ES-I3 (cell line): Measurements from ENCODE around the gene TSC22D1.

Experiments
- H3K36me3 ChIP-seq: 2 replicates; pipeline ENCODE4 v1.6.1; 2013; ENCODE audit warnings: mild to moderate bottlenecking, low read length, control low read depth, moderate library complexity; ENCODE audit not compliant: insufficient read depth
- H3K4me1 ChIP-seq: 2 replicates; pipeline ENCODE4 v1.6.1; 2013; ENCODE audit warnings: mild to moderate bottlenecking, control low read depth, low read length; ENCODE audit not compliant: insufficient read depth
- H3K9ac ChIP-seq: 2 replicates; pipeline ENCODE4 v1.6.1; 2013; ENCODE audit warnings: low read depth, mild to moderate bottlenecking, low read length, moderate library complexity
- H3K9me3 ChIP-seq: 2 replicates; pipeline ENCODE4 v1.6.1; 2013; ENCODE audit warnings: mild to moderate bottlenecking, low read length, moderate library complexity; ENCODE audit not compliant: control insufficient read depth, insufficient read depth

TSC22D1 gene

DNA sequence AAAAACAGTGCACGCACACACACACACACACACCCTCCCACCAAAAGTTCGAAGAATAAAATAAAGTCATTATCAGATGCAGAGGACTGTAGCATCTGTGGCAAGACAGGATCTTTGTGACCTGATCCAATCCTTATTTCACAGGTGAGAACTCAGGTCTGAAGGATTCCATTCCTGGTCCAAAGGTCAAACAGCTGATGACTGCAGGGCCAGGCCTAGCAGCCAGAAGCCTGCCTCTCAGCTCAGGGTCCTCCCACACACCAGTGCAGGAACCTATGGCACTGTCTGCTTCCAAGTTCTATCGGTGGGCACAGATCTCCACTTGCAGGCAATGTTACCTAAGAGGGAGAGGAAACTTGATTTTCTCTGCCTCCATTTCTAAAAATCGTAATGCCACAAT is 145.0 kb downstream of the TSC22D1 start:
- H3K4me1 ChIP-seq, result peaks cover 5% of the 10 kb centered on the region
- peaks cover 14% of the 10 kb centered on the region for H3K36me3 ChIP-seq
- no peak overlapping the region for H3K9ac ChIP-seq
- H3K9me3 ChIP-seq, result no peaks in the 10 kb centered on the region

DNA sequence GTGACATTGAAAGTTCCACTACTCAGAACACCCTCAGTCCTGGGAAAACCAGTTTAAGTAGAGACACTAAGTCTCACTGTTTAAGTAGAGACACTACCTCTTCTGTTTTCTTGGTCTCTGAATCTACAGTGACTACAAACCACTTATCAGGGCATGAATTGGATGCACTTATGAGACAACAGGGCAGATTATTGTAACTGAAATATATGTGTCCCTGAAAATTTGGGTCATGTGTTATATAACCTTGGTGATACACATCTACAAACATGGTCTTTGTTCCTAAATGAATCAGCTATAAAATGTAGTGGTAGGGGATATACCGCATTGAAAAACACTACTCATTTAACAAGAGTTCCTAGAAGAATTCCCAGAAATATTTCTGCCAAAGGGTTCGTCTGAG is 146.8 kb downstream of the TSC22D1 start:
- Histone ChIP-seq H3K9ac (no peak overlapping the region), H3K9me3 (no peaks in the 10 kb centered on the region), H3K36me3 (peaks cover 10% of the 10 kb centered on the region), H3K4me1 (no peaks in the 10 kb centered on the region)

- Histone ChIP-seq H3K4me1 (no peaks in the 10 kb centered on the region), H3K9me3 (no peaks in the 10 kb centered on the region), H3K36me3 (no peaks in the 10 kb centered on the region; the same call in 1 of the 2 replicates), H3K9ac (no peak overlapping the region)
Measured at GRCh38 chr13:44426461-44426860, 149.7 kb downstream of the TSC22D1 start.

DNA sequence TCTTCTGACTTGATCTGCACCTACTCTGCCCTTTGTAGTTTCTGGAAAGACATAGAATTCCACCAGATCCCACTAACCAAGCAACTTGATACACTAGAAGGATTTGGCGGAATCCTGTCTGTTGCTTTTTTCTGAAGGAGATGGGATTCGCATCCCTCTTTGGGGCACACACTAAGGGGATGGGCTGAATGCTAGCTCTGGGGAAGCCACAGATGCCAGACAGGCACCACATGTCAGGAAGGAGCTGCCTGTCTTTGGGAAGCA is 150.4 kb downstream of the TSC22D1 start:
- H3K36me3 ChIP-seq, result no peaks in the 10 kb centered on the region; the same call in 1 of the 2 replicates
- H3K9ac ChIP-seq, result no peak overlapping the region
- H3K9me3 ChIP-seq, result no peaks in the 10 kb centered on the region
- no peaks in the 10 kb centered on the region for H3K4me1 ChIP-seq

- H3K36me3 ChIP-seq, result no peaks in the 10 kb centered on the region; the same call in 1 of the 2 replicates
- H3K4me1 ChIP-seq, result no peaks in the 10 kb centered on the region
- H3K9ac ChIP-seq, result no peak overlapping the region
- no peaks in the 10 kb centered on the region for H3K9me3 ChIP-seq
Measured at GRCh38 chr13:44425041-44425814, 150.9 kb downstream of the TSC22D1 start.

GRCh38 chr13:44423824-44424223 is 152.3 kb downstream of the TSC22D1 start:
- Histone ChIP-seq H3K9me3 (no peaks in the 10 kb centered on the region), H3K9ac (no peak overlapping the region), H3K4me1 (no peaks in the 10 kb centered on the region), H3K36me3 (no peaks in the 10 kb centered on the region; the same call in 1 of the 2 replicates)

DNA sequence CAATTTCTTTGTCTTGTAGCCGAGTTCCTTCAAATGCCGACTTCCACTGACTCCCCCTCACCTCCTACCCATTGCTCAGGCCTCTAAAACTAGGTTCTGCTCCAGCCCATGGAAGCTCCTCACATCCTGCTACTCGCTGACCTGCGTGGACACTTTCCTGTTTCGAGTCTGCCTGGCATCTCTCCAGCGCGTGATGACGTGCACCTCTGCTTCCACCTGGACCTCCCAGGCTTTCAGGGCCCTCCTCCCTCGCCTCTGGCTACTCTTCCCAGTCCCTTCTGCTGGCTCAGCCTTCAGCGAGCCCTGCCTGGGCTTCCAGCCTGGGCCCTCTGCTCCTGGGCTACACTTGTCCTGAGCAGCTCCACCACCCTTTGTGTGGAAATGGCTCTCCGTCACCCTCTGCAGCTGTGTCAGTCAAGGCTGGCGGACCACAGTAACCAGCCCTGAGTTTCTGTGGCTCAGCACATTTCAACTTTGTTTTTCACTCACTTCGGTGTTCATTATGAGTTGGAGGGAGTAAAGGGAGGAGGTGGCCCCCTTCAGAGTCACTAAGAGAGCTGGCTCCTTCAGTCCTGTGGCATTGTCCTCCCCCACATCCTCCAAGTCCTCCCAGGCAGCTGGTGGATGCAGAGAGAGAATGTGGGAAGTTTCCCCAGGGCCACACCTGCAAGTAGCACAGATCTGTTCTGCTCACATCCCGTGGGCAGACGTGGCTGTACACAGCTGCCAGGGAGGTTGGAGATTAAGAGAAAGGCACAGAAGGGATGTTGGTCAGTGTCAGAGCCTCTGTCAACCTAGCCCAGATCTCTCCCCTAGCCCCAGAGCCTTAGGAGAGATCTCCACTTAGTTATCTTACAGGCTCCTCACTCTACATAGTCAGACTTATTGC is 153.1 kb downstream of the TSC22D1 start:
- Histone ChIP-seq H3K4me1 (peaks cover under 1% of the 10 kb centered on the region; the same call in 1 of the 2 replicates), H3K9me3 (no peaks in the 10 kb centered on the region), H3K36me3 (no peaks in the 10 kb centered on the region; the same call in 1 of the 2 replicates), H3K9ac (no peak overlapping the region)

DNA sequence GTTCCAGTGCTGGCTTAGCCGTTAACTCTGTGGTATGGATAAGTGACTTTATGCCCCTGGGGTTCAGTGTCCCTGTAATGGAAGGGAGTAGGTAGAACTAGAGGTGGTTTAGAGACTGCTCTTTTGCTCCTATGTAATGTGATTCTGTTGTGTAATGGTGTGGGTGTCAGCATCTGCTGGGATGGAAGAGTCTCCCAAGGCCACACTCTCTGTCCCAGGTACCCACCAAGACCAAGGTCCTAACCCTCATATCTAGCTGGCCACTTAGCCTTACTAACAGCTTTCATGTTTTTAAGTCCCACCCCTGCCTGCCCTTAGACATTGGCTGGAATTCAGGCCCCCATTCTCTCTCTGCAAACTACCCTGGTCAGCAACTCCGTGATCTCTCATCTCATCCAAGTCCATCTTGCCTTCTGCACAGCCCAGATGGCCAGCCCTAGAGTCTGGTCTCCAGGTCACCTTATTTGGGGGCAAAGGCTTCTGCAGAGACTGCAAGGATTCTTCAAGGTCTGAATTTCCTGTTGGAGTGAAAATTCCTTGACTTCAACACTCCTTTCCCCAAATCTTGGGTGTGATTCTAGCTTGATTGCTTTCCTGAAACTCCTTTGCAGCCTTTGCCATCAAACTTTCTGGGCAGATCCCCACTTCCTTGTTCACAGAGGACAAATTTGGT is 154.1 kb downstream of the TSC22D1 start:
- H3K4me1 ChIP-seq, result peaks cover 8% of the 10 kb centered on the region
- no peak overlapping the region for H3K9ac ChIP-seq
- no peaks in the 10 kb centered on the region for H3K9me3 ChIP-seq
- H3K36me3 ChIP-seq, result no peaks in the 10 kb centered on the region

DNA sequence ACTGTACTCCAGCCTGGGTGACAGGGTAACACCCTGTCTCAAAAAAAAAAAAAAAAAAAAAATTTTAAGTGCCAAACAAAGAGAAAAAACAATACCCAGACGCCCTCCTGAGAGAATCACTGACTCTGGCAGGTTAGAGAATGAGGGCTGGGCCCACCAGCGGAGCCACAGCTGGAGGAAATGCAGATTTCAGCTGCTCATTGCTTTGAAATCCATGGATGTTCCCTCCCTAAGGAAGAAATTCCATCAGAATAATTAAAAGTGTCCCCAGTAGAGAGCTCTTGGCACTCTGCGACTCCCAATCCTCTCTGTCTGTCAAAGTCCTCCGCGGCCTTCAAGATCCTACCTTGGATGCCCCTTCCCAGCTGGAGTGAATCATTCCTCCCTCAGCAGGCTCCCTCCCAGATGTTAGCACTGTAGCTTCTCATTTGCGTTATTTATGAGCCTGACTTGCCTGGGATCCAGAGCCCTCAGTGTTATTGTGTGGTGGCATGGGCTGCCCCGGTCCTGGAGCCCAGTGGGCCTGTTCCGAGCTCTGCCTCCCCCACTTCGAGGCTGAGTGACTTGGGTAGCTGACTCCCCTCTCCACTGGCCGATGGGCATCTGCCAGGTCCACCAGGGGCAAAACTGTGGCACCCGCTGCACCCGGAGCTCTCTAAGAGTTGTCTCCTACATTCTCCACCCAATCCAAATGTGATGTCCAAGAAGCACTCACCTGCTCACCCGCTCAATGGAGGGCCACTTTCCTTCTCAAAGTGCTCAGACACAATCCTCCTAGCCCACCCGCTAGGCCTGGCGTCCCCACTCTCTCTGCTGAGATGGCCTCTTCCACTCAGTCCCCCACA is 155.5 kb downstream of the TSC22D1 start:
- no peak overlapping the region for H3K9ac ChIP-seq
- H3K36me3 ChIP-seq, result no peaks in the 10 kb centered on the region
- H3K4me1 ChIP-seq, result peaks cover 21% of the 10 kb centered on the region

GRCh38 chr13:44417876-44418275 is 158.3 kb downstream of the TSC22D1 start:
- H3K36me3 ChIP-seq, result no peaks in the 10 kb centered on the region
- peaks cover 24% of the 10 kb centered on the region for H3K4me1 ChIP-seq
- H3K9me3 ChIP-seq, result no peaks in the 10 kb centered on the region
- H3K9ac ChIP-seq, result no peak overlapping the region

More for the DNA sequence above, 155.5 kb downstream of the TSC22D1 start:
- H3K9me3 ChIP-seq, result no peaks in the 10 kb centered on the region

DNA sequence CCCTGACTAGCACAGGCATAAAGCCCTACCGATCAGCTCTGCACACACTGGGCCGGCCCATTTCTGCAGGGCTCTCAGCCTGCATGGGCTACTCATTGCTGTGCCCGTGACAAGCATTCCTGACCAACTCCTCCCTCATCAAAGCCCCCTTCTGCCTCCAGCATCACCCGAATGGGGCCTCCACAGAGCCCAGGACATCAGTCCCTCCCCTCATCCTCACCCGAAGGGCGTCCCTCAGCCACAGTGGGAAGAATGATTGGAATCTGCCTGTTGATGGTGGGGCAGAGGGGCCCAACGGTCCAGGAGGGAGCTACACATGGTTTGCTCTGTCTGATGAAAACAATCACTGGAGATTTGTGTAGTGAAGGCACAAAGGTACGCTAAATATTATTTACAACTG is 158.7 kb downstream of the TSC22D1 start:
- Histone ChIP-seq H3K4me1 (peaks cover 24% of the 10 kb centered on the region), H3K36me3 (no peaks in the 10 kb centered on the region), H3K9ac (no peak overlapping the region), H3K9me3 (no peaks in the 10 kb centered on the region)

DNA sequence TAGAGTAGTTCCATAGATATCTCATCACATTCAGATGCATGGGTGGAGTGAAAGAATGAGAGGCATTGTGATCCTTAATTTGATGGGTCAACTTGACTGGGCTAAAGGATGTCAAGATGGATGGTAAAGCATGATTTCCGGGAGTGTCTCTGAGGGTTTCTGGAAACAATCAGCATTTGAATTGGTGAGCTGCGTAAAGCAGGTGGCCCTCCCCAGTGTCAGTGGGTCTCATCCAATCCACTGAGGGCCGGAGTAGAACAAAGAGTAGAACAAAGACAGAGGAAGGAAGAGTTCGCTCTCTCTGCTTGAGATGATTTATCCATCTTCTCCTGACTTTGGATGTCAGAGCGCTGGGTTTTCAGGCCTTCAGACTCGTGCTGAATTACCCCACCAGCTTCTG is 159.4 kb downstream of the TSC22D1 start:
- no peak overlapping the region for H3K9ac ChIP-seq
- H3K4me1 ChIP-seq, result peaks cover 24% of the 10 kb centered on the region
- H3K9me3 ChIP-seq, result no peaks in the 10 kb centered on the region
- no peaks in the 10 kb centered on the region for H3K36me3 ChIP-seq

DNA sequence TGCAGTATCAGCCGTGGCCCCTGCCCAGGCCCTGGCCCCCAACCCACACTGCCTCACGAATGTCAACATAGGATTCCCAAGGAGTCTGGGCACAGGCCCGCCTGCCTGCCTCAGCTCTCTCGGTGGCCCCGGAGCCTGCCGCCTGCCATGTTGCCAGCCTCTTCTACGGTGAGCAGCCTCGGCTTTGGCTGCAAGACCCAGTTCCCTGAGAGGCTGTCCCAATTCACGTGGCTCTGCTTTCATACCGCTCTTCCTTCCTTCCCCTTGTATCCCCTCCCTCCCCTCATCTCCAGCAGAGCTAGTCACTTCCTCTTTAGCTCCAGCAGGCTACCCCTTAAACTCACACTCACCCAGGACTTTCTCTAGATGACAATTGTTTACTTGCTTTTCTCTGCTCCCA is 159.8 kb downstream of the TSC22D1 start:
- H3K9ac ChIP-seq, result peak overlapping the region; percentile 32; the same call in 1 of the 2 replicates
- H3K4me1 ChIP-seq, result peaks cover 24% of the 10 kb centered on the region
- H3K36me3 ChIP-seq, result no peaks in the 10 kb centered on the region
- no peaks in the 10 kb centered on the region for H3K9me3 ChIP-seq

DNA sequence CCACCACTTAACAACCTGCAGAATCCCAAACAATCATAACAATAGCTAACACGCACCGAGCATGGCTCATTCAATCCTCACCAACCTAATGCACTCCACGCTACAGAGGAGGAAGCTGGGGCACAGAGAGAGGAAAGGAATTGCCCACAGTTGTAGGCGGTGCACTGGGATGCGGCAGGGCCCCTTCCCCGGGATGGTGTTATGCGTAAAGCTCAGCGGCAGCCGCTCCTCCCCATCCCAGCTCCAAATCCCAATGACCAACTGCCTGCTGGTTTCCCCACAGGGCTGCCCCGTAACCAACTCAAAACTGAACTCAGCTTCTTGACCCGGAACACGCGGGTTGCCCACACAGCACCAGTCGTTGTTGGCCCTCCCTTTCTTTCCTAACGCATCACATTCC is 160.3 kb downstream of the TSC22D1 start:
- Histone ChIP-seq H3K9me3 (no peaks in the 10 kb centered on the region), H3K4me1 (peaks cover 24% of the 10 kb centered on the region), H3K9ac (peak overlapping the region; percentile 32; the same call in 1 of the 2 replicates), H3K36me3 (no peaks in the 10 kb centered on the region)
